Epithelial cell of prostate (primary cell): ENCODE results near the gene MT1E.
"Not testable (repeated sequence)": the region's sequence is repeated elsewhere in the genome, so short reads cannot be mapped to it uniquely, and the experiment has no call there.

Experiments
- DNase-seq: peaks from one replicate; pipeline ENCODE4 v3.0.0-alpha.2; 2011; ENCODE audit warnings: low read depth, low spot score
- H3K27ac ChIP-seq: fragments of 450-650 bp; 2 replicates; pipeline ENCODE4 v1.5.1; 2017; ENCODE audit warnings: mild to moderate bottlenecking

Gene MT1E

GRCh38 chr16:56623184-56623583 lies 2.4 kb upstream of the MT1E start:
- not testable (repeated sequence) for H3K27ac ChIP-seq, DNase-seq

GRCh38 chr16:56623637-56624036 lies 1.9 kb upstream of the MT1E start:
- no peak for DNase-seq
- no peak overlapping the region for H3K27ac ChIP-seq

- DNase-seq, result no peak
- H3K27ac ChIP-seq, result peak overlapping the region; percentile 69
Observed at GRCh38 chr16:56625943-56626654, 518 bp downstream of the MT1E start.

GRCh38 chr16:56626685-56627084 lies 1.1 kb downstream of the MT1E start:
- H3K27ac ChIP-seq, result peak overlapping the region; percentile 69
- DNase-seq, result no peak

GRCh38 chr16:56628486-56629350 lies 3.1 kb downstream of the MT1E start:
- no peak for DNase-seq

GRCh38 chr16:56629531-56629930 lies 4.0 kb downstream of the MT1E start:
- no peak overlapping the region for H3K27ac ChIP-seq
- DNase-seq, result no peak

More at GRCh38 chr16:56628486-56629350, 3.1 kb downstream of the MT1E start:
- no peak overlapping the region for H3K27ac ChIP-seq

- H3K27ac ChIP-seq, result no peak overlapping the region
- DNase-seq, result no peak
Observed at GRCh38 chr16:56630134-56630533, 4.6 kb downstream of the MT1E start.

GRCh38 chr16:56631197-56631596 lies 5.6 kb downstream of the MT1E start:
- H3K27ac ChIP-seq, result no peak overlapping the region
- DNase-seq, result no peak

- no peak overlapping the region for H3K27ac ChIP-seq
- no peak for DNase-seq
Observed at GRCh38 chr16:56631832-56632155, 6.2 kb downstream of the MT1E start.

- no peak for DNase-seq
- no peak within 1 kb of the TSS for H3K27ac ChIP-seq
Observed at GRCh38 chr16:56632156-56632847, 6.7 kb downstream of the MT1E start, which contains the start of gene MT1M. TSS of gene MT1M (plus strand) at chr16:56632659. CDS start at chr16:56632732, 73 bp downstream.

GRCh38 chr16:56632848-56633365 lies 7.3 kb downstream of the MT1E start:
- no peak for DNase-seq
- no peak overlapping the region for H3K27ac ChIP-seq

GRCh38 chr16:56633535-56633934 lies 8.0 kb downstream of the MT1E start:
- no peak for DNase-seq

GRCh38 chr16:56634715-56635440 lies 9.3 kb downstream of the MT1E start:
- no peak for DNase-seq
- no peak overlapping the region for H3K27ac ChIP-seq

More at GRCh38 chr16:56633535-56633934, 8.0 kb downstream of the MT1E start:
- no peak overlapping the region for H3K27ac ChIP-seq

GRCh38 chr16:56635441-56635967 lies 9.9 kb downstream of the MT1E start:
- no peak overlapping the region for H3K27ac ChIP-seq
- DNase-seq, result no peak

- no peak overlapping the region for H3K27ac ChIP-seq
- DNase-seq, result no peak
Observed at GRCh38 chr16:56636616-56637413, 11.2 kb downstream of the MT1E start.

- no peak within 1 kb of the TSS for H3K27ac ChIP-seq
- DNase-seq, result no peak
Observed at GRCh38 chr16:56637814-56638750, 12.5 kb downstream of the MT1E start, which contains the start of gene MT1A. TSS of gene MT1A (plus strand) at chr16:56638666. CDS start at chr16:56638739, 73 bp downstream.

- no peak overlapping the region for H3K27ac ChIP-seq
- DNase-seq, result no peak
Observed at GRCh38 chr16:56639045-56639444, 13.5 kb downstream of the MT1E start.

GRCh38 chr16:56640076-56640475 lies 14.5 kb downstream of the MT1E start:
- no peak for DNase-seq
- H3K27ac ChIP-seq, result no peak overlapping the region
